BLaER1 treated with 17β-estradiol and CSF1 and Interleukin-3, amounts not matched to agents 10 nM and 100 nM (cell line): ENCODE results near the gene POLR1E.
"Not testable (repeated sequence)": the region's sequence is repeated elsewhere in the genome, so short reads cannot be mapped to it uniquely, and the experiment has no call there.

Experiments used
- H3K27ac ChIP-seq, 11 experiments: shearing (Covaris generic); formaldehyde crosslinking; 2 replicates each; pipeline ENCODE4 v1.8.1; 2022
- H3K27me3 ChIP-seq, 11 experiments: shearing (Covaris generic); formaldehyde crosslinking; 2 replicates each; pipeline ENCODE4 v1.8.1; 2022
- H3K36me3 ChIP-seq, 11 experiments: shearing (Covaris generic); formaldehyde crosslinking; 2 replicates each; pipeline ENCODE4 v1.8.1; 2022
- H3K4me1 ChIP-seq, 10 experiments: shearing (Covaris generic); formaldehyde crosslinking; 2 replicates each; pipeline ENCODE4 v1.8.1; 2022
- H3K4me2 ChIP-seq, 11 experiments: shearing (Covaris generic); formaldehyde crosslinking; 2 replicates each; pipeline ENCODE4 v1.8.1; 2022
- H3K4me3 ChIP-seq, 10 experiments: shearing (Covaris generic); formaldehyde crosslinking; 2 replicates each; pipeline ENCODE4 v1.8.1; 2022
- H3K9ac ChIP-seq, 11 experiments: shearing (Covaris generic); formaldehyde crosslinking; 2 replicates each; pipeline ENCODE4 v1.8.1; 2022
- H3K9me3 ChIP-seq, 11 experiments: shearing (Covaris generic); formaldehyde crosslinking; replicated peaks in 1 of 11; 2 replicates each; pipeline ENCODE4 v1.8.1; 2022
- H4K20me1 ChIP-seq, 11 experiments: shearing (Covaris generic); formaldehyde crosslinking; 2 replicates each; pipeline ENCODE4 v1.8.1; 2022
- Cebpa-rat ChIP-seq, 11 experiments: shearing (Covaris generic); IDR thresholded peaks; 2 replicates each; pipeline ENCODE4 v1.8.1; 2022

Gene POLR1E

GRCh38 chr9:37455884-37456647 is 29.7 kb upstream of the POLR1E start:
- Histone ChIP-seq H3K4me3 (no peak overlapping the region), H3K4me2 (no peak overlapping the region), H3K9me3 (peaks cover 9 to 17% (median 14%) of the 10 kb centered on the region in 11 experiments; a peak in 19 of 22 replicates), H3K36me3 (peaks cover 22 to 52% (median 37%) of the 10 kb centered on the region in 11 experiments; a peak in 20 of 22 replicates), H3K4me1 (peaks cover 0 to 5% (median 0%) of the 10 kb centered on the region in 10 experiments; a peak in 4 of 20 replicates), H4K20me1 (peaks cover 37 to 92% (median 63%) of the 10 kb centered on the region in 11 experiments; a peak in 20 of 22 replicates), H3K27ac (no peak overlapping the region), H3K27me3 (no peaks in the 10 kb centered on the region), H3K9ac (no peak overlapping the region)
- TF ChIP-seq Cebpa-rat (IDR thresholded peaks at IDR 0.05): no peak

- Histone ChIP-seq H3K27ac (no peak overlapping the region), H3K9ac (no peak overlapping the region), H4K20me1 (peaks cover 35 to 92% (median 57%) of the 10 kb centered on the region in 11 experiments; a peak in 20 of 22 replicates), H3K36me3 (peaks cover 19 to 48% (median 32%) of the 10 kb centered on the region in 11 experiments; a peak in 20 of 22 replicates), H3K9me3 (peaks cover 9 to 17% (median 14%) of the 10 kb centered on the region in 11 experiments; a peak in 19 of 22 replicates), H3K4me3 (no peak overlapping the region), H3K4me2 (no peak overlapping the region), H3K27me3 (no peaks in the 10 kb centered on the region), H3K4me1 (peaks cover 0 to 5% (median 1%) of the 10 kb centered on the region in 10 experiments; a peak in 10 of 20 replicates)
- no peak for TF ChIP-seq Cebpa-rat (IDR thresholded peaks at IDR 0.05)
These were observed 28.9 kb upstream of the POLR1E start for GRCh38 chr9:37456817-37457216.

- peak overlapping the region; percentile 86 to 98 (median 92); a peak in 21 of 22 replicates for H3K27ac ChIP-seq
- no peak for TF ChIP-seq Cebpa-rat (IDR thresholded peaks at IDR 0.05)
- H3K4me3 ChIP-seq: peak overlapping the region; percentile 80 to 97 (median 87)
These were observed 21.7 kb upstream of the POLR1E start for GRCh38 chr9:37464006-37464405.

GRCh38 chr9:37464426-37465248 is 21.1 kb upstream of the POLR1E start:
- no peak for TF ChIP-seq Cebpa-rat (IDR thresholded peaks at IDR 0.05)
- peaks cover 0 to 6% (median 0%) of the 10 kb centered on the region in 11 experiments; a peak in 1 of 22 replicates for H3K27me3 ChIP-seq
- H3K9ac ChIP-seq: peak overlapping the region; percentile 88 to 97 (median 94)
- H3K4me2 ChIP-seq: peak overlapping the region; percentile 82 to 99 (median 91)
- peak overlapping the region; percentile 80 to 97 (median 87) for H3K4me3 ChIP-seq
- peaks cover 25 to 39% (median 31%) of the 10 kb centered on the region in 10 experiments for H3K4me1 ChIP-seq
- peaks cover 0 to 15% (median 4%) of the 10 kb centered on the region in 11 experiments; a peak in 6 of 22 replicates for H3K36me3 ChIP-seq
- H3K9me3 ChIP-seq: no peaks in the 10 kb centered on the region
- peak overlapping the region; percentile 86 to 98 (median 92) for H3K27ac ChIP-seq
- peaks cover 0 to 47% (median 11%) of the 10 kb centered on the region in 11 experiments; a peak in 13 of 22 replicates for H4K20me1 ChIP-seq

More at GRCh38 chr9:37464006-37464405, 21.7 kb upstream of the POLR1E start:
- no peaks in the 10 kb centered on the region for H3K9me3 ChIP-seq
- peaks cover 0 to 6% (median 0%) of the 10 kb centered on the region in 11 experiments; a peak in 1 of 22 replicates for H3K27me3 ChIP-seq
- peaks cover 25 to 39% (median 31%) of the 10 kb centered on the region in 10 experiments for H3K4me1 ChIP-seq
- H3K36me3 ChIP-seq: peaks cover 0 to 15% (median 4%) of the 10 kb centered on the region in 11 experiments; a peak in 6 of 22 replicates
- H3K9ac ChIP-seq: peak overlapping the region; percentile 88 to 97 (median 94)
- peaks cover 0 to 50% (median 11%) of the 10 kb centered on the region in 11 experiments; a peak in 13 of 22 replicates for H4K20me1 ChIP-seq
- H3K4me2 ChIP-seq: peak overlapping the region; percentile 82 to 99 (median 91)

- H3K27ac ChIP-seq: peak within 1 kb of the TSS; percentile 86 to 98 (median 92)
- peak within 1 kb of the TSS; percentile 86 to 99 (median 94) for H3K4me2 ChIP-seq
- no peaks in the 10 kb centered on the region for H3K9me3 ChIP-seq
- H3K4me3 ChIP-seq: peak within 1 kb of the TSS; percentile 80 to 97 (median 87)
- TF ChIP-seq Cebpa-rat (IDR thresholded peaks at IDR 0.05): no peak
- peaks cover 25 to 39% (median 31%) of the 10 kb centered on the region in 10 experiments for H3K4me1 ChIP-seq
- peaks cover 0 to 11% (median 4%) of the 10 kb centered on the region in 11 experiments; a peak in 6 of 22 replicates for H3K36me3 ChIP-seq
- H4K20me1 ChIP-seq: peaks cover 0 to 42% (median 11%) of the 10 kb centered on the region in 11 experiments; a peak in 13 of 22 replicates
- peaks cover 0 to 6% (median 0%) of the 10 kb centered on the region in 11 experiments; a peak in 1 of 22 replicates for H3K27me3 ChIP-seq
- peak within 1 kb of the TSS; percentile 88 to 97 (median 94) for H3K9ac ChIP-seq
These were observed 20.3 kb upstream of the POLR1E start, which contains the start of gene ZBTB5 for GRCh38 chr9:37465249-37466036. ZBTB5 (minus strand) TSS chr9:37465450; CDS start chr9:37442551, 22,899 bp downstream.

- peaks cover 25 to 38% (median 31%) of the 10 kb centered on the region in 10 experiments for H3K4me1 ChIP-seq
These were observed 19.6 kb upstream of the POLR1E start for GRCh38 chr9:37466037-37466709.

GRCh38 chr9:37467530-37467929 is 18.2 kb upstream of the POLR1E start:
- H3K9ac ChIP-seq, H3K4me3 ChIP-seq, H3K9me3 ChIP-seq, H3K36me3 ChIP-seq, H3K4me2 ChIP-seq, H3K27ac ChIP-seq, H3K27me3 ChIP-seq: not testable (repeated sequence)
- Histone ChIP-seq H3K4me1 (peaks cover 18 to 35% (median 27%) of the 10 kb centered on the region in 10 experiments), H4K20me1 (peaks cover 0 to 21% (median 6%) of the 10 kb centered on the region in 11 experiments; a peak in 12 of 22 replicates)

More at GRCh38 chr9:37466037-37466709, 19.6 kb upstream of the POLR1E start:
- Histone ChIP-seq H3K36me3 (peaks cover 0 to 11% (median 0%) of the 10 kb centered on the region in 11 experiments; a peak in 3 of 22 replicates), H3K9me3 (no peaks in the 10 kb centered on the region), H3K27me3 (peaks cover 0 to 6% (median 0%) of the 10 kb centered on the region in 11 experiments; a peak in 1 of 22 replicates), H4K20me1 (peaks cover 0 to 35% (median 11%) of the 10 kb centered on the region in 11 experiments; a peak in 13 of 22 replicates), H3K4me3 (peak overlapping the region; percentile 80 to 97 (median 87)), H3K4me2 (peak overlapping the region; percentile 76 to 98 (median 90)), H3K9ac (peak overlapping the region; percentile 81 to 97 (median 94)), H3K27ac (peak overlapping the region in 10 of 11 experiments; percentile 70 to 98 (median 94); a peak in 21 of 22 replicates)
- TF ChIP-seq Cebpa-rat (IDR thresholded peaks at IDR 0.05): no peak
